ENCODE results near the gene PLA2G4E. TPM values are rescaled to one million over a fixed set of nuclear protein-coding genes. Genes with fewer than 3 reads are reported as not detected.

The PLA2G4E gene
- total RNA-seq, 1 experiment from 2014 or later = 1.8 TPM

GRCh38 chr15:41946970-41947369 is 73.9 kb downstream of the PLA2G4E start:
- Histone ChIP-seq H3K9me3 (no peaks in the 10 kb centered on the region), H3K27me3 (replicated peaks; ENCODE audit: control insufficient read depth, insufficient read depth, low read length) (no peaks in the 10 kb centered on the region), H3K36me3 (ENCODE audit: control insufficient read depth, insufficient read depth, low read length) (peaks cover 4% of the 10 kb centered on the region), H3K4me1 (peaks cover 68% of the 10 kb centered on the region), H3K4me3 (ENCODE audit: low read depth, low read length) (no peak overlapping the region)
- POLR2A ChIA-PET = no interaction called here
- Mint-ChIP-seq H3K4me3 (ENCODE audit: unreplicated experiment) (no peak overlapping the region), H3K4me1 (ENCODE audit: low read depth, unreplicated experiment) (peaks cover 34% of the 10 kb centered on the region), H3K9me3 (ENCODE audit: unreplicated experiment) (no peaks in the 10 kb centered on the region), H3K27me3 (ENCODE audit: insufficient read depth, unreplicated experiment) (no peaks in the 10 kb centered on the region), H3K27ac (ENCODE audit: unreplicated experiment) (no peak overlapping the region), H3K36me3 (ENCODE audit: insufficient read depth, unreplicated experiment) (peaks cover 50% of the 10 kb centered on the region)
- no peak for TF ChIP-seq CTCF (IDR thresholded peaks at IDR 0.05; ENCODE audit: insufficient read depth in 1 of 2, low read depth in 1 of 2, low read length in 1 of 2, severe bottlenecking in 1 of 2, unreplicated experiment in 1 of 2)
- intact Hi-C loops (cut with micrococcal nuclease; ENCODE audit: unreplicated experiment) = no loop called here
- no TSS peak for BruUV-seq (replicated peaks)
- no peak for DNase-seq
- CTCF ChIA-PET = no interaction called here

GRCh38 chr15:41945731-41946130 is 75.1 kb downstream of the PLA2G4E start:
- Mint-ChIP-seq H3K9me3 (ENCODE audit: unreplicated experiment) (no peaks in the 10 kb centered on the region), H3K36me3 (ENCODE audit: insufficient read depth, unreplicated experiment) (peaks cover 52% of the 10 kb centered on the region), H3K27me3 (ENCODE audit: insufficient read depth, unreplicated experiment) (no peaks in the 10 kb centered on the region), H3K4me1 (ENCODE audit: low read depth, unreplicated experiment) (peaks cover 35% of the 10 kb centered on the region), H3K27ac (ENCODE audit: unreplicated experiment) (peak overlapping the region; percentile 82), H3K4me3 (ENCODE audit: unreplicated experiment) (no peak overlapping the region)
- BruUV-seq (replicated peaks) = no TSS peak
- peaks cover 5% of the 10 kb centered on the region for H3K36me3 ChIP-seq (ENCODE audit: control insufficient read depth, insufficient read depth, low read length)
- H3K4me3 ChIP-seq (ENCODE audit: low read depth, low read length) = no peak overlapping the region
- no peak for TF ChIP-seq CTCF (IDR thresholded peaks at IDR 0.05; ENCODE audit: insufficient read depth in 1 of 2, low read depth in 1 of 2, low read length in 1 of 2, severe bottlenecking in 1 of 2, unreplicated experiment in 1 of 2)
- H3K9me3 ChIP-seq = no peaks in the 10 kb centered on the region
- ChIA-PET CTCF (interaction anchor here (2.6 kb wide), 1 partner anchor 26 kb away, joined by 8 read pairs; the partner anchor contains the start of gene EHD4), POLR2A (no interaction called here)
- no peak for DNase-seq
- H3K27me3 ChIP-seq (replicated peaks; ENCODE audit: control insufficient read depth, insufficient read depth, low read length) = no peaks in the 10 kb centered on the region
- peaks cover 66% of the 10 kb centered on the region for H3K4me1 ChIP-seq
- intact Hi-C loops (cut with micrococcal nuclease; ENCODE audit: unreplicated experiment) = loop anchor here (2.0 kb wide), 1 partner anchor 19 kb away; no protein-coding TSS in a partner anchor

- H3K4me3 Mint-ChIP-seq (ENCODE audit: unreplicated experiment) = peak overlapping the region; percentile 5
- DNase-seq = no peak
- ChIA-PET POLR2A (interaction anchor here (1.7 kb wide), 1 partner anchor 27 kb away, joined by 6 read pairs; the partner anchor contains the start of gene EHD4), CTCF (interaction anchor here (2.6 kb wide), 1 partner anchor 27 kb away, joined by 8 read pairs; the partner anchor contains the start of gene EHD4)
- H3K27me3 Mint-ChIP-seq (ENCODE audit: insufficient read depth, unreplicated experiment) = no peaks in the 10 kb centered on the region
- intact Hi-C loops (cut with micrococcal nuclease; ENCODE audit: unreplicated experiment) = loop anchor here (2.0 kb wide), 1 partner anchor 18 kb away; no protein-coding TSS in a partner anchor
- no peak for TF ChIP-seq CTCF (IDR thresholded peaks at IDR 0.05; ENCODE audit: insufficient read depth in 1 of 2, low read depth in 1 of 2, low read length in 1 of 2, severe bottlenecking in 1 of 2, unreplicated experiment in 1 of 2)
- BruUV-seq (replicated peaks) = no TSS peak
- peak overlapping the region; percentile 82 for H3K27ac Mint-ChIP-seq (ENCODE audit: unreplicated experiment)
- peaks cover 5% of the 10 kb centered on the region for H3K36me3 ChIP-seq (ENCODE audit: control insufficient read depth, insufficient read depth, low read length)
- peaks cover 52% of the 10 kb centered on the region for H3K36me3 Mint-ChIP-seq (ENCODE audit: insufficient read depth, unreplicated experiment)
- H3K9me3 Mint-ChIP-seq (ENCODE audit: unreplicated experiment) = no peaks in the 10 kb centered on the region
- no peak overlapping the region for H3K4me3 ChIP-seq (ENCODE audit: low read depth, low read length)
- no peaks in the 10 kb centered on the region for H3K9me3 ChIP-seq
- H3K4me1 ChIP-seq = peaks cover 61% of the 10 kb centered on the region
- no peaks in the 10 kb centered on the region for H3K27me3 ChIP-seq (replicated peaks; ENCODE audit: control insufficient read depth, insufficient read depth, low read length)
- peaks cover 35% of the 10 kb centered on the region for H3K4me1 Mint-ChIP-seq (ENCODE audit: low read depth, unreplicated experiment)
Observed at GRCh38 chr15:41945221-41945620, 75.6 kb downstream of the PLA2G4E start.

Data from Caco-2 (cell line).